Measurements from ENCODE around the gene TBX2. TPM values are rescaled to one million over a fixed set of nuclear protein-coding genes. Genes with fewer than 3 reads are reported as not detected.

The TBX2 gene
- total RNA-seq, 4 donors from 2014 or later: 2.2 to 3.1 (median 2.8) TPM

- no peaks in the 10 kb centered on the region for H3K36me3 ChIP-seq
- no peak for TF ChIP-seq POLR2AphosphoS5 (IDR thresholded peaks at IDR 0.05)
- TF ChIP-seq EP300 (IDR thresholded peaks at IDR 0.05): no peak
- TF ChIP-seq, protein P1, sequence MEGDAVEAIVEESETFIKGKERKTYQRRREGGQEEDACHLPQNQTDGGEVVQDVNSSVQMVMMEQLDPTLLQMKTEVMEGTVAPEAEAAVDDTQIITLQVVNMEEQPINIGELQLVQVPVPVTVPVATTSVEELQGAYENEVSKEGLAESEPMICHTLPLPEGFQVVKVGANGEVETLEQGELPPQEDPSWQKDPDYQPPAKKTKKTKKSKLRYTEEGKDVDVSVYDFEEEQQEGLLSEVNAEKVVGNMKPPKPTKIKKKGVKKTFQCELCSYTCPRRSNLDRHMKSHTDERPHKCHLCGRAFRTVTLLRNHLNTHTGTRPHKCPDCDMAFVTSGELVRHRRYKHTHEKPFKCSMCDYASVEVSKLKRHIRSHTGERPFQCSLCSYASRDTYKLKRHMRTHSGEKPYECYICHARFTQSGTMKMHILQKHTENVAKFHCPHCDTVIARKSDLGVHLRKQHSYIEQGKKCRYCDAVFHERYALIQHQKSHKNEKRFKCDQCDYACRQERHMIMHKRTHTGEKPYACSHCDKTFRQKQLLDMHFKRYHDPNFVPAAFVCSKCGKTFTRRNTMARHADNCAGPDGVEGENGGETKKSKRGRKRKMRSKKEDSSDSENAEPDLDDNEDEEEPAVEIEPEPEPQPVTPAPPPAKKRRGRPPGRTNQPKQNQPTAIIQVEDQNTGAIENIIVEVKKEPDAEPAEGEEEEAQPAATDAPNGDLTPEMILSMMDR (IDR thresholded peaks at IDR 0.05): no peak
- TF ChIP-seq POLR2A (IDR thresholded peaks at IDR 0.05): no peak
- peaks cover 23% of the 10 kb centered on the region for H3K27me3 ChIP-seq
- no peak overlapping the region for H3K4me3 ChIP-seq
- no peaks in the 10 kb centered on the region for H3K9me3 ChIP-seq
- peaks cover 36% of the 10 kb centered on the region for H3K4me1 ChIP-seq
- 96% methylated on average over 5 of the region's 6 CpGs for WGBS
- DNase-seq (ENCODE audit: low spot score in 2 of 2): peak; percentile 52 to 59
- H3K27ac ChIP-seq: no peak overlapping the region
Measured at GRCh38 chr17:61415374-61416210, 15.9 kb downstream of the TBX2 start.

DNA sequence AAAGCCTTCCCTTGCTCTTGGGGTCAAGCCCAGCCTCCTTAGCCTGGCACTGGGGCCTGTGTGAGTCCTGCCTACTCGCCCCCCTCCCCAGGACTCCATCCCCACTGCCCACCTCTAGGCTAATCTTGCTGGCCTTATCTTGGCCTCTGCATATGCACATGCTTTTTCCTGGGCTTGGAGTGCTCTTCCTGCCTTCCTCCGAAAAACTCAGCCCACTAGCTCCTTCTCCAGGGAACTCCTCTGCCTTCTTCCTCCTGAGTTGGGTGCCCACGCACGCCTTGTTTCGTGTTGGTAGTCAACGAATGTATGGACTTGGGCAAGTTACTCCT is 16.5 kb downstream of the TBX2 start:
- Histone ChIP-seq H3K27ac (no peak overlapping the region), H3K36me3 (no peaks in the 10 kb centered on the region), H3K9me3 (no peaks in the 10 kb centered on the region), H3K27me3 (peaks cover 23% of the 10 kb centered on the region), H3K4me3 (no peak overlapping the region), H3K4me1 (peaks cover 30% of the 10 kb centered on the region)
- TF ChIP-seq POLR2A (IDR thresholded peaks at IDR 0.05) (no peak), EP300 (IDR thresholded peaks at IDR 0.05) (no peak), POLR2AphosphoS5 (IDR thresholded peaks at IDR 0.05) (no peak)
- TF ChIP-seq, protein P1 (IDR thresholded peaks at IDR 0.05): no peak
- no peak for DNase-seq (ENCODE audit: low spot score in 2 of 2)
- WGBS: 93% methylated on average over 6 of the region's 6 CpGs

DNA sequence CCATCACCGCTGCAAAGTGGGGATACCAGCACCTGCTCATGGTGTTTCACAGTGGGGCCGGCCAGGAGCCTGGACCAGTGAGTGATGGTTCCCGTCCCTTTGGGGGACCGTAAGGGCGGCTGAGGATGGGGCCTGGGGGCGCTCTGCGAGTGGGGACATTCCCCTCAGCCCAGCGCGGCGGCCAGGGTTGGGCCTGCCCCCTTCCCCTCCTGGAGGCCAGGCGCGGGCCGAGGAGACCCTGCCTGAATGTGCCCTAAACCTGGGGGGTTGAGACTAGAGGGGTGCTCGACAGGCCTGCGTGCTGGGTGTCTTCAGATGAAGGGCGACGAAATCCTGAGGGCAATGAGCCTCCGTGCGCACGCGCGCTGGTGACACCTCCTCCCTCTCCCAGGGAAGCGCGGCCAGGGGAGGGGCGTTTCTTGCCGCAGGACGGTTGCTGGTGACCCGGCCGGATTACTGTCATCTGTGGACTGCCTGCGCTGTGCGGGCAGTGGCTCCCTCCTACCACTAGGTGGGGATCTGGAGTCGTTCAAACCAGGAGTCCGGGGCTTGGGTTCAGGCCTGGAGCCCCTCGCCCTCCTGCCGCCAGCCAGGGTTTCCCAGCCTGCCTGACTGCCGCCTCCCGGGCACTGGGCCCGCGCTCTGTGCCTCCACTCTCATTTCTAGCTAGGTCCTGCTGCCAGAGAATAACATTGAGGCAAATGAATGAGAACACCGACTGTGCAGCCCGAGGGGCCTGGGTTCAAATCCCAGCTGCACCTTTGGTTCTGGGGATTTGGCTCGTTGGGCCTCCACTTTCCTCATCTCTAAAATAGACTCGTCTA is 17.1 kb downstream of the TBX2 start:
- TF ChIP-seq EP300 (IDR thresholded peaks at IDR 0.05) (no peak), POLR2A (IDR thresholded peaks at IDR 0.05) (no peak)
- TF ChIP-seq, protein P1 (IDR thresholded peaks at IDR 0.05): peak; percentile 77 to 96
- no peaks in the 10 kb centered on the region for H3K36me3 ChIP-seq
- 35% methylated on average over 13 of the region's 43 CpGs for WGBS
- H3K27me3 ChIP-seq: peaks cover 21% of the 10 kb centered on the region
- no peaks in the 10 kb centered on the region for H3K9me3 ChIP-seq
- H3K27ac ChIP-seq: no peak overlapping the region
- peaks cover 24% of the 10 kb centered on the region for H3K4me1 ChIP-seq
- peak overlapping the region; percentile 3 for H3K4me3 ChIP-seq
- DNase-seq (ENCODE audit: low spot score in 2 of 2): peak; percentile 92 to 94

DNA sequence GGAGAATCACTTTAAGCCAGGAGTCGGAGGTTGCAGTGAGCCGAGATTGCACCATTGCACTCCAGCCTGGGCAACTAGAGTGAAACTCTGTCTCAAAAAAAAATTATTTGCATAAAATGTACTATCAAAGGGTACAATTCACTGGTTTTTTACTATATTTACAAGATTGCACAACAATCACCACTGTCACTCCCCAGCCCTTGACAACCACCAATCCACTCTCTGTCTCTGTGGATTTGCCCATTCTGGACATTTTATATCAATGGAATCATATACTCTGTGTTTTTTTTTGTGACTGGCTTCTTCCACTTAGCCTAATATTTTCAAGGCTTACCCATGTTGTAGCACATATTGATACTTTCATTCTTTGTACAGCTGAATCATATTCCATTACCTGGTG is 18.8 kb downstream of the TBX2 start:
- Histone ChIP-seq H3K36me3 (no peaks in the 10 kb centered on the region), H3K27me3 (peaks cover 29% of the 10 kb centered on the region), H3K4me1 (peaks cover 13% of the 10 kb centered on the region), H3K4me3 (no peak overlapping the region), H3K27ac (no peak overlapping the region), H3K9me3 (no peaks in the 10 kb centered on the region)
- TF ChIP-seq POLR2AphosphoS5 (IDR thresholded peaks at IDR 0.05) (no peak), POLR2A (IDR thresholded peaks at IDR 0.05) (no peak), EP300 (IDR thresholded peaks at IDR 0.05) (no peak)
- TF ChIP-seq, protein P1 (IDR thresholded peaks at IDR 0.05): no peak
- 100% methylated on average over 2 of the region's 2 CpGs for WGBS
- DNase-seq (ENCODE audit: low spot score in 2 of 2): no peak

GRCh38 chr17:61419496-61420046 is 19.9 kb downstream of the TBX2 start:
- peaks cover 7% of the 10 kb centered on the region for H3K4me1 ChIP-seq
- H3K36me3 ChIP-seq: no peaks in the 10 kb centered on the region
- no peak overlapping the region for H3K27ac ChIP-seq
- TF ChIP-seq, protein P1 (IDR thresholded peaks at IDR 0.05): no peak
- TF ChIP-seq POLR2A (IDR thresholded peaks at IDR 0.05) (no peak), EP300 (IDR thresholded peaks at IDR 0.05) (no peak)
- DNase-seq (ENCODE audit: low spot score in 2 of 2): no peak
- H3K9me3 ChIP-seq: no peaks in the 10 kb centered on the region
- no peak overlapping the region for H3K4me3 ChIP-seq
- WGBS: 83% methylated on average over 8 of the region's 8 CpGs
- peaks cover 41% of the 10 kb centered on the region for H3K27me3 ChIP-seq

Data from suprapubic skin (tissue), 4 donors.